Measurements from ENCODE around the gene ACAN.

ACAN gene

DNA sequence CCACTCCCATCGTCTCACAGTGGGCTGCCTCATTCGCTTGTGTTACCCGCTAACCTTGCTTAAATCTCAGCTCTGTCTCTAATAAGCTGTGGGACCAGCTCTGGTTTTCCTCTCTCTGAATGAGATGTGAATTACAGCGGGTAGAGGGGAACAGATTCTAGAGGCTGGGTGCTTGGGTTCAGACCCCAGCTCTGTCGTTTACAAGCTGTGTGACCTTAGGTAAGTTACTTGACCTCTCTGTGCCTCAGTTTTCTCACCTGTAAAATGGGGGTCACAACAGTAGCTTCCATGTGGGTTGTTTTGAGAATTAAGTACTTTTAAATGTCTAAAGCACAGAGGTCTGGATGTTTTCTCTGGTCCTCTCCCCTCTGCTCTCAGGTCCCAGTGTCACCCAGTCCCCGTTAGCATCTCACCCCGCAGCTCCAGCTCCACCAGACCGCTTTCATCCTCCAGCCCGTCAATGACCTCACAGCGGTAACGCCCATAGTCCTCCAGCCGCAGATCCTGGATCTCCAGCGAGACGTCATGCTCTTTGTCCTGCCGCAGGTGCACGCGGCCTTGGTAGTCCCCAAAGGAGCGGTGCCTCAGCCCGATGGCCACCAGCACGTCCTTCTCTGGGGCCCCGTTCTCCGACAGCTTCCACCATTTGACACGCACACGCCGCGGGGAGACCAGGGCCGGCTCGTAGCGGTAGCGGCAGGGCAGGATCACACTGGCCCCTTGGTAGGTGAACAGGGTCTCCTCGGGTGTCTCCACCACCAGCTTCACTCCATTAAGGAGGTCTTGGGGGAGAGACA lies 77.9 kb downstream of the ACAN start:
- no peak for DNase-seq

DNA sequence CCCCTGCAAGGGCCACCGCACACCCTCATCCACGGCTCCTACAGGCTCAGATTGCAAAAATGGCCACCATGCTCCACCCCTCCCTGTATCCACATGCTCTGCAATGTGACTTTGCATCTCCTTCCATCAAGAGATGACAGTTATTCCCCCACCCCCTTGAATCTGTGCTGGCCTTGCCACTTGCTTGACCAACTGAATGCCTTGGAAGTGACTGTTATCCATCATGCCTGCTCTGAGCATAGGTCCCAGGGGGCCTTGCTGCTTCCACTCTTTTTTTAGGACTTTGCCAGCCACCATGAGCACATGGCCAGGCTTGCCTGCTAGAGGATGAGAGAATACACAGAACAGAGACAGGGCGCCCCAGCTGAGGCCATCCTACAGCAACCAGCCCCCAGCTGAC lies 78.5 kb downstream of the ACAN start:
- DNase-seq = no peak

DNA sequence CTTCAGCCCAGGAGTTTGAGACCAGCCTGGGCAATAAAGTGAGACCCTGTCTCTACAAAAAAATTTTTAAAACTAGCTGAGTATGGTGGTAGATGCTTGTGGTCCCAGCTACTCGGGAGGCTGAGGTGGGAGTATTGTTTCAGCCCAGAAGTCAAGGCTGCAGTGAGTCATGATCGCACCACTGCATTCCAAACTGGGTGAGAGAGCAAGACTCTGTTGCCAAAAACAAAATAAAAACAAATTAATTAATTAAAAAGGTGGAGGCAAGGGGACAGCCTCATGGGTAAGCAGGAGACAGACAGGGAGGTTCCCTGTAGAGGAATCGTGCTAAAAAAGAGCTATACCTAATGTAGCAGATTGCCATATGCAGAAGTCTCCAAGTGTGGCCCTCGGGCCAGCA lies 79.5 kb downstream of the ACAN start:
- DNase-seq = no peak

DNA sequence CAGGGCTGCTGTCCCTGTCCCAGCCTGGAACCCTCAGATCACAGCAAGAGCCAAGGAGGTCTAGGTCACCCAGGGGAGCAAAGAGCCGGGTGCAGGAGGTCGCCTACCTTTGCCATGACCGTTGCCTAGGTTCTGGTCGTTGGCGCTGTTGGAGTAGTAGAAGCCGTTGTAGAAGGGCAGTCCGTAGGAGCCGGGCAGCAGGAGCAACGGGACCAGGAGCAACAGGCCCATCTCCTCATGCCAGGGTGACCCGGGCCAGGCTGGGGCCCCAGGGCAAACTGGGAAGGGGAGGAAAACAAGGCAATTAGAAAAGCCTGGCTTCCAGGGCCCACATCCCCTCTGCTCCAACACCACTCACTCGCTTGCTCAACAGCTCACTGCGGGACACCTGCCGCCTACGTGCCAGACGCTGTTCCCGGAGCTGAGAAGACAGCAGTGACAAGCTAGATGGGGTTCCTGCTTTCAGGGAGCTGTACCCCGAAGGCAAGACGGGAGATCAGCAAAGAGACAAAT lies 83.9 kb downstream of the ACAN start:
- DNase-seq = no peak

DNA sequence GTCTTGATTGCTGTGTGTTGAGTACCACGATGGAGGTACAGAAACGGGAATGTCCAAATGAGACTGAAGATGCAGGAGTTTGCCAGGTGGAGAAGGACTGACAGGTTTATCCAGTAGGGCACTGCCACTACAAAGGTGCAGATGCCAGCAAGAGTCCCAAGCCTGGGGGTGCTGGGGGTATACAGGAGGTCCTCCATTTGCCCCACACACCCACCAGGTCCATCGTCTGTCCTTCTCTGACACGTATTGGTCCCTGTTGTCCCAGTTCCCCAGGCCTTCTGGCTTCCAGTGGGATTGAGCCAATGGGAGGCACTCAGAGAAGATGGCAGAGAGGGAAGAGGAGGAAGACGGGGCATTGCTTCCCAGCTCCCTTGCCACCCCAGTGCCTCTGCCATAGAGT lies 85.5 kb downstream of the ACAN start:
- DNase-seq = no peak

DNA sequence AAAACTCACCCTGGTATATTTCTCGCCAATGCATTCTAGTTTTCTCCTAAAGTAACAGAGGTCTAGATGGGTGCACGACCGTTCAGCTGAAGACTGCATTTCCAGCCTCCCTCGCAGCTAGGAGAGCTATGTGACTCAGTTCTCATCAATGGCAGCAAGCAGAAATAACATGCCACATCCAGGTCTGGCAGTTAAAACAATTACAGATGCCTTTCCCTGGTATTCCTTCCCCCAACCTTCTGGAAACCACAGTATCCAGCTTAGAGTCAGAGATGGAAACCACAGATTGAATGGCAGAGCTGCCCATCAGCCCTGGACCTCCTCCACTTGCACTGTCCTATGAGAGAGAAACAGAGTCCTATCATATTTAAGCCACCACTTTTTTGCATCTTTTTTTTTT lies 87.3 kb downstream of the ACAN start:
- DNase-seq = no peak

DNA sequence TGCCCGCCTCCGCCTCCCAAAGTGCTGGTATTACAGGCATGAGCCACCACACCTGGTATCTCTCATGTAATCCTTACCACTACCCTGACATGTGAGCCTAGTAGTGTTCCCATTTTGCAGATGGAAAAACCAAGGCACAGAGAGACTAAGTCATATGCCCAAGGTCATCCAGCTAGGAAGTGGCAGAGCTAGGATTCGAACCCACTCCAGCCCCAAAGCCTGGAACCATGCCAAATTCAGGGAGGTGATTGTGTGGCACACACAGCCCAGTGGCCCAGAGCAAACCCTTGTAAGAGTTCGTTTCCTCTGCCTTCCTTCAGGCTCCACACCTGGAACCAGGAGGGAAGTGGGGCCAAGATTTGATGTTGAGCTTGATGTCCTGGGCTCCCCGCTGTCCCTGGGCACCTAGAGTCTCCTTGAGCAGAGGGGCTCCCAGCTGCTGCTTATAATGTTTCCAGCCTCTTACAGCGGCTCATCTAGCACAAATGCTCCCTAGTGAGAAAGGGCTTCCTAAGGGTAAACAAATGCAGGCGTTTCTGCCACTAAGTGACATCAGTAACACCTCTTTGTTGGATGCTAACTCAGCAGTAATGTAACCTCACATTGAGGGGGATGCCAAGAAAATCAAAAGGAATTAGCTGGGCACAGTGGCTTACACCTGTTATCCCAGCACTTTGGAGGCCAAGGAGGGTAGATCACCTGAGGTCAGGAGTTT lies 88.5 kb downstream of the ACAN start:
- DNase-seq = no peak

DNA sequence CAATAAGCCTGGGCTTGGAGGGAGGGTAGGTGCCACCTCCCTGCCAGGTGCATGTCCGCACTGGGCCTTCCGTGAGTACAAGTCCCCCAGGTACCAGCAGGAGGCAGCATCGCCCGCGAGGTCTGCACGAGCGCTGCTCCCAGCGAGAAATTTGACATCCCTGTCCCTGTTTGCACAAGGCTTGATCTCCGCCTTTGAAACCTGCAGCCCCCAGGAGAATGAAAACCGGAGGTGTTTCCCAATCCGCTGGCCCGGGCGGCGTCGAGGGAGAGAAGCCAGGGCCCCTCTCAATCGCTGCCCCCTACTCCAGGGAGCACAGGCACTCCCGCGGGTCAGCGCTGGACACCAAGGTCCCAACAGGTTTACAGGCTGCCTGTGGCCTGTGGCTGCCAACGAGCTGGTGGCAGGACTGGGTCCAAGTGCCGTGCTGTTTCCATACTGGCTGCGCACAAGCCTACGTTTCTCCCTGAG lies 91.1 kb downstream of the ACAN start:
- peak; percentile 46 for DNase-seq

DNA sequence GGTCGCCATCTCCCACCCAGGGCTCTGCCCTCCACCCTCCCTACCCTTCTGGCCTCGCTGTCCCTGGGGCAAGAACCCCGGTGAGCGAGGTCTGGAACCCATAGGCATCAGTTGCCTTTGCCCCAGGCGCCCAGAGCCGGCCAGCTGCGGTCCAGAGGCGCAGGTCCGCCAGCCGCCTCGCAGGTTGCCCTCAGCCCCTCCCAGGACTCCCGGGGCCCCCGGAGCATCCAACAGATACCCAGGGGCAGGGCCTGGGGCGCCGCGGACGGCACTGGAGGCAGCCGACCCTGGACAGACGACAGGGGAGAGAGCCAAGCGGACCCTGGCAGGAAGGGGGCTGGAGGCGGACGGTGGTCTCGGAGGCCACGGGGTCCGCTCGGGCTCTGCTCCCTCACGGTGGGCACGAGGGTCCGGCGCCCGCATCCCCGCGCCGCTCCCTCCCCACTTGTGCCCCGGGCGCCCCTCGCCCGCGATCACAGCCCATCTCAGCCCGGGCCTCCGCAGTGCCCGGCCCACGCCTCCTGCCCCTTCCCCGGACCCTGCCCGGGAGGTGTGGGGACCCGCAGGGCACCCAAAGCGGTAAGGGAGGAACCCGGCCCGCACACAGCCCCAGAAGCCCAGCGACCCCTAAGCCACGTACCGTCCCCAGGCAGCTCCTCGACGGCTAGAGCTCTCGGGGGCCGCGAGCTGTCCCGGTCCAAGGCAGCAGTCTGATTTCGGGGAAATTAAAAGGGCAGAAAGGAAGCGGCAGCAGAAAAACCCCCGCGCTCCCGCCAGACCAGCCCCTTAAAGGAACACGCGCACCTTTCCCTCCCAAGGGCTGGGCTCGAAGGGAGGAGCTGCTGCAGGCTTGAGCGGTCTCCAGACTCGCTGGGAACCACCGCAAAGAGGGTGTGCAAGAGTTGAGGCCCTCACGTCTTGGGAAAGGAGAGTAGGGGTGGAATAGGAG lies 91.9 kb downstream of the ACAN start, which contains the start of gene HAPLN3:
Gene HAPLN3, minus strand, starts transcription at position 726 of the 949 bp plus-strand sequence. CDS start 8,246 bp downstream, outside the sequence.
- peak; percentile 49 for DNase-seq

DNA sequence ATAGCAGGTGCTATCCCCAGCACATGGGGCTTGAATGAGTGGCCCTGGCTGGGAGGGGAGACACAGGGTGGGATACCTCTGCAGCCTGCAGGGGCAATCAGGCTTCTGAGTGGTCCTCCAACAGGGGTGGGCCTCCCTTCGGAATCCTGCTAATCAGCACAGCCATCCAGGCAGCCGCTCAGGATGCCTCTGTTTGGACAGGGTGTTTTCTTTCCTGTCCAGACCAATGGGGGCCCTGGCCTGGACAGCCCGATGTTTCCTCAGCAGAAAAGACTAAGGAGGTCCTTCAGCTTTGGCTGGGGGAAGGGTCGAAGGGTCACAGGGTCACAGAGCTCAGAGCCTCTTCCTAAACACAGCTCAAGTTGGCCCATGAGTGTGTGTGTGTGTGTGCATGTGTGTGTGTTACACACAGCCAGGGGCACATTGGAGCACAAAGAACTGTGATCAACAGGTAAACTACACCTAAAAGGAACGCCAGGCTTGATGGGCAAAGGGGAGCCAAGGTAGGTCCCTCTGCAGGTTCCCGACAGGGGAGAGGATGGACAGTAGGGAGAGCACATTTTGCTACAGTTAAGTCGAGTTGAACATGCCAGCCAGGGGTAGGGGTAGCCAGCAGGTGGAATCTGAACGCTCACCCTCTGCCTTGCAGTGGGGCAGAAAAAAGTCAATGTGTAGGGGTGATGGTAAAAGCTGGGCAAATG lies 93.2 kb downstream of the ACAN start:
- DNase-seq = no peak

DNA sequence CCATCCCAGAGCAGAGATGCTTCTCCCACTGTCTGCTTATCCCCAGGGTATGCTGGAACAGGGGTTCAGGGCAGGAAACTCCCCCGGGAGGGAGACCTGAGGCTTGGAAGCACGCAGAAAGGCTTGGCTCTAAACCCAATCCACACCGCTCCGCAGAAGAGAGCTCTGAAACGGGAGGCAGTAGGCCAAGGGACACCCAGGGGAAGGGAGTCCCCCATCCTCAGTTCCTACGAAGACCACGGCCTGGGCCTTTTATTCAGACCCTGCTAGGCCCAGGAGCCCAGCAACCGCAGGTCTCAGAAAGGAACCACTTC lies 93.9 kb downstream of the ACAN start:
- no peak for DNase-seq

DNA sequence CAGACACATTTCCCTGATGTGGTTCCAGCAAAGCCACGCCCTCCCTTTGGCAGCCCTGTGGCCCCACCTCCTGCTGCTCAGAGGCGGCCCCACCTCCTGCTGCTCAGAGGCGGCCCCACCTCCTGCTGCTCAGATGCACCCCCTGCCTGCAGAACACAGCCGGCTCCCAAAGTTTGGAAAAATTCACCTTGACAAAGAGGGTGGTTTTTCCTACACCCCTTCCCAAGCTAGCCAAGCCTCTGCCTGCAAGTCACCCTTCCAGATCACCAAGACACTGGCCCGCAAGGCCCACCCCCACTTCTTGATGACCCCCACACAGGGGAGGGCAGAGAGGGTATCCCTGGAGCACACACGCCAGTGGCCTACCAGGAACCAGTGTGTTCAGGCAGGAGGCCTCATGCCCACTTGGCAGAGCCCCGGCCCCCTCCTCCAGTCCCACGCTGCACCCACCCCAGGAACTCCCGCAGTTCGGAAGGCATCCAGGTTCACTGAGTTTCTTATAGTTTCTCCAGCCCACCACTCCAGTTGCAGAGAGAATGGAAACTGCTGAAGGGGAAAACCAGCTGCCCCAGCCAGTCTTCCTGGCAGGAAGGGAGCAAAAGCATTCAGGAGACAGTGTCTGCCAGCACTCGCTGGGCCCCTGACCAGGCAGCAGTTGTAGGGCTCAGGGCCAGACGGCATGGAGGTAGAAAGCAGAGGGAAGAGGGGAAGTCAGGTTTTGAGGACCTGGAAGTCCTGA lies 94.4 kb downstream of the ACAN start:
- DNase-seq = peak; percentile 75

DNA sequence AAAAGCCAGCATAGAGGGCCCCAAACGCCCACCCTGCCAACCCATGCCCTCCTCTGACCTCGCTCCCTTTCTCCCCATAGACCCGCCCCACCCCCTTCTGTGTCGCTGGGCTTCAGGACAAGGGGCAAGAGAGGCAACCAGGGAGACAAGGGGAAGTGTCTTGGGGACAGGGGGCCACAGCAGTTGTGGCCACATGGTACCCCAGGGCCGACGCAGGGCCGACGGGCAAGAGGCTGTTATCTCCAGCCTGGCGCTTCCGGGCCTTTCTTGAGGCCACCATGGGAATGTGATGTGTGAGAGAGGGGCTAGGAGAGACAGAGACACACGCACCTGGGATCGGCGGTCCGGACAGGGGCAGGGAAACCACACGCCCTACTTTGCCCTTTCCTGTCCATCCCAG lies 95.5 kb downstream of the ACAN start:
- DNase-seq = no peak

DNA sequence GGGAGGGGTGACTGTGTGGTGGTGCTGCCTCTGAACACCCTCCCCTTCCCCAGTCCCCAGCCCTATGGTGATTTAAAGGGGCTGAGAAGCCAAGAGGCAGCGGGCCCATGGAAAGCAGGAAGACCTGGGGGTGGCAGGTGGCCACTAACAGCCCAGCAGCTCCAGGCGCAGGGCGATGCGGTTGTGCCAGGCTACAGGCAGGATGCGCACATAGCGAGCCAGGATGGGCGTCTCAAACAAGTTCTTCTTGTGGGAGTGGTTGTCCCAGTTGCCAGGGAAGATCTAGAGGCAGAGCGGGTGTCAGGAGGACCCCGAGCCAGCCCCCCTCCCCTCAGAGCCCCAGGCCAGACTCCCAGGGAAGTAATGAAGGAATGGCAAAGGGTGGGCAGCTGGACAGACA lies 96.0 kb downstream of the ACAN start:
- no peak for DNase-seq

DNA sequence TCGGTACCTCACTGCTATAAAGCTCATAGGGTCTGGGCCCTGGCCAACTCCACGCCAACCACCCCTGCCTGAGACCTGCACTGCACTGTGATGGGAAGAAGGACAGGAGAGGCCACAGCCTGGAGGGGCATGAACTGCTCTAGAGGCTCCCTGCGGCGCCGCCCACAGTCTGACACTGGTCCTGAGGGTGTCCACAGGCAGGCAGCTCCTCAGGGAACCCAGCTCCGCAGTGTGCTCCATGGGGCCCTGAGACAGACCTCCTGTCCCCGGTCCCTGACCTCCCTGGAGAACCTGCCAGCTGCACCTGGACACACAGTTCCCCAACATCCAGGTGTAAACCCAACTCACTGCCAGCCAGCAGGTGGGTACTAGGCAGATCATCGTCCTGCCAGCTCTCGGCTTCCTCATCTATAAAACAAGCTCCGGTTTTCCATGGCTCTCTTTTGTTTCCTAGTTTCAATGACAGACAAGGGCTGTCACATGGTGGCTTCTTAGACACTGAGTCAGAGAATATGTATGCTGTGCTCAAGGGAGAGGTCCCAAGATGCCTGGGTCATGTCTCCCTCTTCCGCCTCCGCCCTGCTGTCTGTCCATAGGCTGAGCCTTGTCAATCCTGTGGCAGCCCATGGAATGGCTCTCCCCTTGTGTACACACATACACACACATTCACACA lies 97.2 kb downstream of the ACAN start:
- DNase-seq = no peak

DNA sequence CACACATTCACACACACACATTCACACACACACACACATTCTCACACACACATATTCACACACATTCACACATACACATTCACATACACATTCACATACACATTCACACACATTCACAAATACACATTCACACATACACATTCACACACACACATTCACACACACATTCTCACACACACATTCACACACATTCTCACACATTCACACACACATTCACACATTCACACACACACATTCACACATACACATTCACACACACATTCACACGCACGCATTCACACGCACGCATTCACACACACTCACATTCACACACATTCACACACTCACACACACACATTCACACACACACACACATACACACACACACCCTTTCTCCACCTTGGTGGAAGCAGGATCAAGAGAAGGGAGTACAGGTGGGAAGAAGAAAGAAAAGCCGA lies 97.8 kb downstream of the ACAN start:
- no peak for DNase-seq

DNA sequence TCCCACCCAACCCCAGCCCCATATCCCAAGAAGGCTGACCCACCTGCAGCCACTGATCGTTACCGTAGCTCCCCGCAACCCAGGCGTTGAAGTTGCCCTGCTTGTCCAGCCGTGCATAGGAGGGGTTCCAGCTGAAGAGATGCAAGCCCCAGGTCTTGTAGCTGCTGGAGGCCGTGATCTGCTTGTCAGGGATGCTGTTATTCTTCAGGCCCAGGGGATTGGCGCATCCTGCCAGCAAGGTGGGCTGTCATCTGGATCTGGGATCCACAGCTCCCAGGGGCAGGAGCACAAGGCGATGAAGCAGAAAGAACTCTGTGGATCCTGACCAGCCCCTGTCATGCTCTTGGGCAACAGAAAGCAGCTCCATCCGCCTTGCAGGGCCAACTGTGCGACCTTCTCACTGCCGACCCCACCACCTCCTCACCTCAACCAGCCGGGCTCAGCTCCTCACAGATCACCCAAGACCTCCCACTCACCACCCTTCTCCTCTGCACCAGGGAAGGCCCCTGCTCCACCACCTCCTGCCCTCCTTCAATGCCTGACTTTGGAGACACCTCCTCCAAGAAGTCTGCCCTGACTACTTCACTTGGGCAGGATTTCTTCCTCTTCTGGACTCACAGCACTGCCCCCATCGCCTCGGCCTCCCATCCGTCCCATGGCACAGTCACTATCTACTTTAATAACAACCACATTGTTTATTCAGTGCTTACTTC lies 98.4 kb downstream of the ACAN start:
- DNase-seq = no peak

DNA sequence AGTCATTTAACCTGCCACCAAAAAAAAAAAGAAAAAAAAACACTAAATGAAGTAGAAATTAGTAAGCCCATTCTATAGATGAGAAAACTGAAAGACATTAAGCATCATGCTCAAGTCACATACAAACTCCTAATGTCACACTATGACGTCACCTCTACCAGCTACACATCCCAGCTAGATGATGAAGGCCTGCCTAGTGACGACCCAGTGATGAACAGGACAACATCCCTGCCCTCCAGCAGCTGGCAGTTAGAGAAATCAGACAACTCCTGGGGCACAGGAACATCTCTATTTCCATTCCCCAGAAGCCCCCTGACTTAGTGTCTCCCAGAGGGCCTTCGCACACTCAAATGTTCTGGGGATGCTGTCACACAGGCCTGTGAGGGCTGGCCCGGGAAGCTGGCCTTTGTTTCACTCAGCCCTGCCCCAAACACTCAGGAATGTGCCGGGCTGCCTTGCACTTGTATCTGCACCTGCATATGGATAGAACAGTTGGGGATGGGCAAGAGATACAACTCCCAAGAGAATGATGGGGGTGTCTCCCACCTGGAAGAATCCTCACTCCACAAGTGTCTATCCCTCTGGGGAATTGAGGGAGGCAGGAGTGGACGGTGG lies 99.1 kb downstream of the ACAN start:
- no peak for DNase-seq

DNA sequence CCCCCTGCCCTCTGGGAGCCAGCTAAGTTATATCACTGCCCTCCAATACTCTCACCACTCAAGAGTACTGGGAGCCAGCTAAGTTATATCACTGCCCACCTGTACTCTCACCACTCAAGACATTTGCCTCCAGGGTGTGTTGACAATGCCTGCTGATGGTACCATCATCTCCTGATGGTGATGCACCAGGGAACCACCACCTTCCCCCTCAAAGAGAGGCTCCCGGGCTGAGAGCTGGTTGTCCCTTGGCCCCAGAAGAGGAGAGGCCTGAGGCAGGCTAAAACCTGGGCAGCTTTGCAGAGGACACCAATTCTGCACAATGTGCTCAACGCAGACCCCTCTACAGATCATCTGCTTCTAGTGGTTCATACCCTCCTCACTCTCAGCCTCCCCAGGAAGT lies 99.6 kb downstream of the ACAN start:
- no peak for DNase-seq

DNA sequence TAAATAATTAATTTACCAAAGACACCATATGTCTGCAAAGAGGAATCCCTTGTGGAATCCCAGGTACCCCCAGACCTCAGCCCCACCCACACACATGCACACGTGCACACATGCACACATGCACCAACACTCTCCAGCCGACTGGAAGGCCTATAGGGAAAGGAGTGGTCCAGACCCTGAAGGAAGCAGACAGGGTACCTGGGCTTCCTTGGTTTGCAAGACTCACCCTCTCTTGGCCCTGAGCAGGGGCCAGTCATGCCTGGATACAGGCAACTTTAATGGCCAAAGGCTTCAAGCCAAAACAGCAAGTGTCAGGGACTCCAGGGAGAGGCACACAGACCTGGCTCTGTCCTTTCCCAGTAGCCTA lies 101.0 kb downstream of the ACAN start:
- no peak for DNase-seq
